ENCODE measurements around the gene CABP1. TPM values are rescaled to one million over a fixed set of nuclear protein-coding genes. Genes with fewer than 3 reads are reported as not detected.

Gene CABP1
- total and polyA plus RNA-seq, 2 of the 13 experiments (the other 11 are each of a cell fraction or from before 2014, with no cell fraction given): not detected

- TF ChIP-seq ZBTB10 (CRISPR knock-in tag; IDR thresholded peaks at IDR 0.05; ENCODE audit: borderline replicate concordance) (no peak), ZNF180 (CRISPR knock-in tag; IDR thresholded peaks at IDR 0.05; ENCODE audit: borderline replicate concordance, low read depth) (no peak), ZBTB40 (IDR thresholded peaks at IDR 0.05) (no peak), ZBTB40 (CRISPR knock-in tag; IDR thresholded peaks at IDR 0.05) (no peak), ZNF20 (CRISPR knock-in tag; IDR thresholded peaks at IDR 0.05) (no peak), TAF1 (CRISPR knock-in tag; IDR thresholded peaks at IDR 0.05) (peak; percentile 60; the same call in 1 of the 2 replicates), ZNF503 (CRISPR knock-in tag; IDR thresholded peaks at IDR 0.05) (no peak), MIXL1 (CRISPR knock-in tag; IDR thresholded peaks at IDR 0.05) (no peak), HNRNPL (IDR thresholded peaks at IDR 0.05; ENCODE audit: low read depth, low read length) (no peak), MTA3 (CRISPR knock-in tag; IDR thresholded peaks at IDR 0.05) (no peak), IRF9 (CRISPR knock-in tag; IDR thresholded peaks at IDR 0.05; ENCODE audit: borderline replicate concordance) (no peak), ZFY (CRISPR knock-in tag; IDR thresholded peaks at IDR 0.05) (no peak; the same call in 1 of the 2 replicates)
Measured at GRCh38 chr12:120686151-120686689, 45.8 kb downstream of the CABP1 start (continued).
